HepG2 (cell line): ENCODE data around the gene ZBTB46. TPM values are rescaled to one million over a fixed set of nuclear protein-coding genes. Genes with fewer than 3 reads are reported as not detected.

Experiments used
- CBFB ChIP-seq: sonication (generic); formaldehyde crosslinking; IDR thresholded peaks from 2 replicates; pipeline ENCODE4 v1.4.0; 2020; ENCODE audit warnings: missing genetic modification reagents
- CBX2 ChIP-seq, 2 experiments: fragments of 200-600 bp in 1 of 2; sonication (generic); formaldehyde crosslinking in 1 of 2; IDR thresholded peaks; 2 replicates each; pipeline versions ENCODE4 v1.7.0 to v1.8.1; 2018 to 2022; ENCODE audit warnings: low read depth in 2 of 2, low read length in 1 of 2, mild to moderate bottlenecking in 1 of 2, missing genetic modification reagents in 1 of 2
- CHD2 ChIP-seq: IDR thresholded peaks from 2 replicates; pipeline ENCODE4 v1.6.1; 2011; ENCODE audit warnings: low read depth, low read length, improper control_type of control experiment
- GATA4 ChIP-seq: sonication (generic); IDR thresholded peaks from 2 replicates; pipeline ENCODE4 v1.6.1; 2016; ENCODE audit warnings: antibody characterized with exemption, low read depth, borderline replicate concordance
- GTF3A ChIP-seq: sonication (generic); formaldehyde crosslinking; conservative IDR thresholded peaks from 2 replicates; pipeline ENCODE4 v1.4.0; 2020; ENCODE audit warnings: mild to moderate bottlenecking, missing genetic modification reagents
- HMG20A ChIP-seq: IDR thresholded peaks from 2 replicates; pipeline ENCODE4 v1.6.1; 2016; ENCODE audit warnings: borderline replicate concordance
- HNRNPH1 ChIP-seq: fragments of 200-400 bp; formaldehyde crosslinking; optimal IDR thresholded peaks from 2 replicates; pipeline ENCODE3; 2017; ENCODE audit warnings: mild to moderate bottlenecking, low read depth, low read length
- MLX ChIP-seq: IDR thresholded peaks from 2 replicates; pipeline ENCODE4 v1.6.1; 2016
- PATZ1 ChIP-seq: sonication (generic); formaldehyde crosslinking; IDR thresholded peaks from 2 replicates; pipeline ENCODE4 v1.4.0; 2020; ENCODE audit warnings: missing genetic modification reagents
- PLRG1 ChIP-seq: fragments of 450-650 bp; conservative IDR thresholded peaks from 2 replicates; pipeline ENCODE4 v1.6.1; 2016
- POGZ ChIP-seq: sonication (generic); formaldehyde crosslinking; IDR thresholded peaks from 2 replicates; pipeline ENCODE4 v1.4.0; 2020; ENCODE audit warnings: mild to moderate bottlenecking, missing genetic modification reagents
- POLR2AphosphoS5 ChIP-seq: IDR thresholded peaks from 2 replicates; pipeline ENCODE4 v1.6.1; 2012; ENCODE audit warnings: low read depth, low read length
- RAD51 ChIP-seq: fragments of 450-650 bp; IDR thresholded peaks from 2 replicates; pipeline ENCODE4 v1.6.1; 2016; ENCODE audit warnings: borderline replicate concordance
- RERE ChIP-seq: IDR thresholded peaks from 2 replicates; pipeline ENCODE4 v1.6.1; 2016; ENCODE audit warnings: low read depth, missing genetic modification reagents, missing compliant biosample characterization
- SOX5 ChIP-seq: IDR thresholded peaks from 2 replicates; pipeline ENCODE4 v1.6.1; 2016; ENCODE audit warnings: borderline replicate concordance
- TOE1 ChIP-seq: sonication (generic); formaldehyde crosslinking; IDR thresholded peaks from 2 replicates; pipeline ENCODE4 v1.4.0; 2020; ENCODE audit warnings: mild to moderate bottlenecking, missing genetic modification reagents
- YEATS4 ChIP-seq: sonication (generic); formaldehyde crosslinking; IDR thresholded peaks from 2 replicates; pipeline ENCODE4 v1.4.0; 2020; ENCODE audit warnings: missing genetic modification reagents, borderline replicate concordance
- ZBTB44 ChIP-seq: sonication (generic); formaldehyde crosslinking; IDR thresholded peaks from 2 replicates; pipeline ENCODE4 v1.4.0; 2020; ENCODE audit warnings: missing genetic modification reagents
- ZIK1 ChIP-seq: sonication (generic); formaldehyde crosslinking; IDR thresholded peaks from 2 replicates; pipeline ENCODE4 v1.5.0; 2020; ENCODE audit warnings: mild to moderate bottlenecking, low read depth, missing genetic modification reagents, borderline replicate concordance
- ZNF564 ChIP-seq: sonication (generic); formaldehyde crosslinking; IDR thresholded peaks from 2 replicates; pipeline ENCODE4 v1.8.1; 2023; ENCODE audit warnings: mild to moderate bottlenecking, missing genetic modification reagents
- ZNF792 ChIP-seq: IDR thresholded peaks from 2 replicates; pipeline ENCODE4 v1.6.1; 2016
- ZNF850 ChIP-seq: sonication (generic); formaldehyde crosslinking; conservative IDR thresholded peaks from 2 replicates; pipeline ENCODE4 v1.9.0; 2021; ENCODE audit warnings: mild to moderate bottlenecking, missing genetic modification reagents
- polyA plus RNA-seq, 8 experiments: library from polyadenylated mRNA; depleted of rRNA in 3 of 8; stranded (reverse) in 7 of 8; unstranded in 1 of 8; fragments of >200 nt; fragmentation: Illumina TruSeq in 4 of 8; extraction: Trizol in 4 of 8; gene quantifications; 2 replicates each; pipeline versions ENCODE4 v1.2.1 to v1.2.3, GENCODE V29; 2011 to 2016; ENCODE audit warnings: low read depth in 4 of 8, missing spikeins in 1 of 8, mixed read lengths in 1 of 8; ENCODE audit not compliant: insufficient read depth in 1 of 8
- total RNA-seq, 5 experiments: library from RNA; depleted of rRNA; stranded (reverse); fragments of >200 nt; fragmentation: Illumina TruSeq; extraction: Trizol; gene quantifications; 2 replicates each; pipeline ENCODE4 v1.2.3, GENCODE V29; 2016; ENCODE audit warnings: low read depth in 1 of 5

Gene ZBTB46
- total and polyA plus RNA-seq, 2 of the 13 experiments (the other 11 are each of a cell fraction or from before 2014, with no cell fraction given): 1.6 to 13.5 TPM

GRCh38 chr20:63864978-63865640, 34.0 kb upstream of the ZBTB46 start, which contains the start of gene TPD52L2 (continued):
- peak; percentile 74 for TF ChIP-seq PATZ1 (CRISPR knock-in tag)
- TF ChIP-seq RERE (CRISPR knock-in tag): peak; percentile 63; the same call in 1 of the 2 replicates
- TF ChIP-seq TOE1: no peak
- TF ChIP-seq HMG20A: peak; percentile 19; the same call in 1 of the 2 replicates
- TF ChIP-seq SOX5: peak; percentile 78; the same call in 1 of the 2 replicates
- TF ChIP-seq ZBTB44: peak; percentile 83
- TF ChIP-seq PLRG1: no peak
- peak; percentile 98 for TF ChIP-seq HNRNPH1
- TF ChIP-seq RAD51: peak; percentile 80
- TF ChIP-seq CBFB (CRISPR knock-in tag): peak; percentile 83
- TF ChIP-seq POLR2AphosphoS5: peak; percentile 98
- TF ChIP-seq ZNF564 (CRISPR knock-in tag): 0 out of 2 replicates have a peak, but pooled peaks have one; percentile 93
- no peak for TF ChIP-seq GTF3A (CRISPR knock-in tag)
- peak; percentile 96 for TF ChIP-seq ZNF792 (CRISPR knock-in tag)
- peak; percentile 88 for TF ChIP-seq CHD2
- TF ChIP-seq MLX (CRISPR knock-in tag): peak; percentile 91
- peak; percentile 90; the same call in 1 of the 2 replicates for TF ChIP-seq ZIK1
- peak; percentile 98 for TF ChIP-seq YEATS4 (CRISPR knock-in tag)
- TF ChIP-seq CBX2 (IDR thresholded peaks at IDR 0.05; ENCODE audit: low read depth, low read length): no peak; the same call in 1 of the 2 replicates
- peak; percentile 97 for TF ChIP-seq CBX2 (CRISPR knock-in tag; IDR thresholded peaks at IDR 0.05; ENCODE audit: low read depth)
- peak; percentile 71 for TF ChIP-seq GATA4
- peak; percentile 95 for TF ChIP-seq POGZ (CRISPR knock-in tag)
- TF ChIP-seq ZNF850 (CRISPR knock-in tag): peak; percentile 96; the same call in 1 of the 2 replicates
